Amygdala (tissue), 56 donors: ENCODE measurements around the gene NPPB.
A peak's percentile ranks its signal among the peaks of the same experiment; 100 is the strongest.

Source experiments
- DNase-seq, 56 donors: peaks; one replicate each; lab custom pipeline; 2025; lab: John Stamatoyannopoulos, UW

NPPB gene

GRCh38 chr1:11858968-11859871 is 475 bp upstream of the NPPB start:
- DNase-seq = peak in 4 of 56 donors; percentile 14 to 37 (median 24)

GRCh38 chr1:11858158-11858557 is 587 bp downstream of the NPPB start:
- no peak for DNase-seq

DNA sequence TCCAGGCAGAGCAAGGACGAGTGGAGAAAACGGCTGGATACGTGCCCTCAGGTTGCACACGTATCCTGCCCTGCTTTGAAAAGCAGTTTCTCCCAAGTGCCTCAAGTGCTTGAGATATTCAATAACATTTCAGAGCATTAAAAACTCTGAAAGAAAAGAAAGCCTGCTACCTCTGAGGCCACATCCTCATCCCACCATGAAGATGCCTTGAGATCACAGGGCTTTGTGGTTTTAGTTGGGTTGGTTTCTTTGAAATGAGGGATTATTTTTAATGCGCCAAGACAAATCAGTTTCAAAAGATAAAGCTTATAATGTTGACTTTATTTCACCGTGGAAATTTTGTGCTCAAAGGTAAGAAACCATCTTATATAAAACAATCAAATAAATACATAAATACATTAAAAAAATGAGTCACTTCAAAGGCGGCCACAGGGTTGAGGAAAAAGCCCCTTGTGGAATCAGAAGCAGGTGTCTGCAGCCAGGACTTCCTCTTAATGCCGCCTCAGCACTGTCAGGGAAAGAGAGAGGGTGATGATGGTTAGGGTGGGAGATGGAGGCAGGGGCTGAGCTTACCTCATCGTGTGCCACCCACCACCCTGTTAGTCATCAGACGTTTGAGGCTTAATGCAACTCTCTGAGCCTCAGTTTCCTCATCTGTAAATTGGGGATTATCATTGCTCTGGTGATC is 1.4 kb downstream of the NPPB start:
- no peak for DNase-seq

DNA sequence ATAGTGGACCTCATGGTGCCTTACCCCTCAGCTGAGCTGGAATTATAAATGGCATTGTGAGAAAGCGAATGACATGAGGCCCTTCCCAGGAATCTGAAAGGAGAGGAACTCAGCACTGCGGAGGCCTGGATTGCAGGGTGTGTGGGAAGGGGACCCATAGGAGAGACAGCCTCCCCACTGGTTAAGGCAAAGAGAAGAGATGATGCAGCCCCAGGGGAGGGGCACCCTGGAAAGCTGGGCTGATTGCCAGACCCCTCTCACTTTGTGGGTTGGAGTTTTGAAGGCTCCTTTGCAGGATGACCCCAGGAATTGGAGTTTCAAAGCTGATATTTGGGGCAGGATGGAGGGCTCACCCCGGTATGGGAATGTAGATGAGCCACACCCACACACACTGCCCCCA is 2.0 kb downstream of the NPPB start:
- no peak for DNase-seq

GRCh38 chr1:11855430-11855829 is 3.3 kb downstream of the NPPB start:
- DNase-seq = no peak

DNA sequence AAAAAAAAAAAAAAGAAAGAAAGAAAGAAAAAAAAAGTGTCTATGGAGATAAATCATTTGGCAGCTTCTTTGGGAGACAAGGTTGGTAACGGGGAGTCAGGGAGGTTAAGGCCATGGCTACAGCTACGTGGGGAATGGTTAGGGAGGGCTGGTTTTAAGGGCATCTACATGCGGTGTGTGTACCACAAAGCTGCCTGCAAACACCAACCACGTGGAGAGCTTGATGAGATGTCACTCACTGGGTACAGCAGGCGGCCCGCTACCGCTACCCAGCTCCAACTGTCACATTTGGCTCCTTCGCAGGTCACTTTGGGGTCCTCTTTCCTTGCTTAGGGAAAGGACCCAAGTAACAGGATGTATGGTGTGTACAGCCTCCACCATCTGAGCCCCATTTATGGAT is 4.2 kb downstream of the NPPB start:
- DNase-seq = no peak

- DNase-seq = no peak
Observed at GRCh38 chr1:11851180-11851579, 7.6 kb downstream of the NPPB start.

DNA sequence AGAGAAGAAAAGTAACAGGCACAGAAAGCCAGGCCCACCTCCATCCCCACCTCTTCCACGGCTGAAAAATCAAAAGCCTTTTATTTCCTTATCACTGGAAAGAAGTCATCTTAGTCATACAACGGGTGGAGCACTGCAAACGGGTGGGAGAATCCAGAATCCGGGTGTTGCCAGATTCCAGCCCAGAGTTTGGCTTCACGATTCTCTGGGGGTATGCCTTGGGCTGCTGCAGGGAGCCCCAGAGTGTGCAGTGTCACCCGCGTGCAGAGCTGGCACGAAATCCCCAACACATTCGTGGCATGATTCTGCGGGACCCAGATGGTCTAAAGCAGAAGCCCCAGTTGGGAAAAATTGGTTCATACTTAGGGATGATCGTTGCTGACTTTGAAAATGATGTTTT is 8.6 kb downstream of the NPPB start:
- no peak for DNase-seq

DNA sequence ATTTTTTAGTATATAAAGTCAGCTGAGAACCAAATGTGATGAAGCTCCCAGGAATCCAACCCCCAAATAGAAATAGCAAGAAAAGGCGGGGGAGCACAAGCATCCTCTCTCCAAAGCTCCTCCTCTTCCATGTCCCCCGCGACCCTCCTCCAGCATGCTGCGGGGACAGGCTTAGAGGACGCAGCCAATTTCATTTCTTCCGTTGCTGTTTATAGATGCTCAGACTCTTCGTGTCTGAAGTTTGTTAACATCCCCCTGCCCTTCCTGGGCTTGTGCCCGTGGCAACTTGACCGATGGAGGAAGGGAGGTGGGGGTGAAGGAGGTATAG is 10.4 kb downstream of the NPPB start:
- peak in 1 of 56 donors; percentile 23 for DNase-seq

GRCh38 chr1:11847667-11848372 is 10.9 kb downstream of the NPPB start, which contains the start of gene NPPA:
Gene NPPA (minus strand): TSS chr1:11847783. CDS start chr1:11847684, 99 bp downstream.
- peak in 7 of 56 donors; percentile 2 to 24 (median 16) for DNase-seq

DNA sequence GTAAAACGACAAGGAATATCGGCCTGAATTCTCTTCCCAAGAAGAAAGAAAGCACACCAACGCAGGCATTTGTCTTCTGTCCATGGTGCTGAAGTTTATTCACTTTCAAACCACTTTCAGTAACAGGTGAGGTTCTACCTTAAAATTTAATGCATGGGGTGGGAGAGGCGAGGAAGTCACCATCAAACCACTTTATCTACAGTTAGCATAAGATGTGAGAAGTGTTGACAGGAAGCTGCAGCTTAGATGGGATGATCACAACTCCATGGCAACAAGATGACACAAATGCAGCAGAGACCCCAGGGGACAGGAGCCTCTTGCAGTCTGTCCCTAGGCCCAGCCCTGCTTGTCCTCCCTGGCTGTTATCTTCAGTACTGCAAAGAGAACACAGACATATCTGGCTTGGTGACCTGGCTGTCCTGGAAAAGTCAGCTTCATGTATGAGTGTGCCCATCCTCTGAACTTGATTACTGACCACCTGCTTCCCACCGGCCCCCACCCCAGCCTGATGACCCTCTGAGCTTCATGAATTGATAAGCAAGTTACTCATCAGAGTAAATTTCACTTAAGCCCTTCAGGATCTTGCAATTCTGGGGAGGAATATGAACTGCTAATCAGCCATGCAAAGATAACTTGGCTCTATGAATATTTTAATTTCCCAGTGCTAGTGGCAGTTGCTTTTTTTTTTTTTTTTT is 13.0 kb downstream of the NPPB start:
- DNase-seq = no peak

DNA sequence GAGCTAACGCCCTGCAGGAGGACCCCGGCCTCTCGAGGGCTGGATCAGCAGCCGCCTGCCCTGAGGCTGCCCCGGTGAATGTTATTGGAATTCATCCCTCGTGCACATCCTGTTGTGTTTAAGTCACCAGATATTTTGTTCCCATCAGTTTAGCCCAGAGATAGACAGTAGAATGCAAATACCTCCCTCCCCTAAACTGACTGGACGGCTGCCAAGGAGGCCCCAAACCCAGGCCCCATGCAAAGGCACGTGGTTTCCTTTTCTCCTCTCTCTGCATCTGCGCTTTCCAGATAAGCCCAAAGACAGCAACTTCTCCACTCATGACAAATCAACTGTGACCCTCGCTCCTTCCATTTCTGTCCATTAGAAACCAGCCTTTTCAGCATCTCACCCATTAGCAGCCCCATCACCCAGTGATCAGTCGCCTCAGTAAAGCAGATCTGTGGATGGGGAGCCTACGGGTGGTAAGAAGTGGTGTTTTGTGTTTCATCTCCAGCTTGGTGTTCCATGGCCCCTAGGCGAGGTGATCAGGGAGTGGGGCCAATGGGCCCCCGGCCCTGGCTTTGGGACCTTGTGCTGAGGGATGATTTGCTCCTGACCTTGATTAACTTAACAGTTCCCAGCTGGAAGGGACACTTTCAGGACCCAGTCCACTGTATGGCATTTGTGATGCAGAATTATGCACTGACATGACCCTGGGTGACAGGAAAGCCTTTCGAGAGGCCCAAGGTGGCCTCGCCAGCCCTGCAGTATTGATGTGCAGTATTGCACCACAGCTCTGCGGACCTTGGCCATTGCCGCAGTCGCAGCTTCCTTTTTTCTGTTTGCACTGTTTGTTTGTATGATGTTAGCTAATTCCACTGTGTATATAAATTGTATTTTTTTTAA is 16.3 kb downstream of the NPPB start:
- DNase-seq = peak in 2 of 56 donors; percentile 3 to 27

GRCh38 chr1:11841245-11842153 is 17.2 kb downstream of the NPPB start:
- peak in 1 of 56 donors; percentile 3 for DNase-seq

DNA sequence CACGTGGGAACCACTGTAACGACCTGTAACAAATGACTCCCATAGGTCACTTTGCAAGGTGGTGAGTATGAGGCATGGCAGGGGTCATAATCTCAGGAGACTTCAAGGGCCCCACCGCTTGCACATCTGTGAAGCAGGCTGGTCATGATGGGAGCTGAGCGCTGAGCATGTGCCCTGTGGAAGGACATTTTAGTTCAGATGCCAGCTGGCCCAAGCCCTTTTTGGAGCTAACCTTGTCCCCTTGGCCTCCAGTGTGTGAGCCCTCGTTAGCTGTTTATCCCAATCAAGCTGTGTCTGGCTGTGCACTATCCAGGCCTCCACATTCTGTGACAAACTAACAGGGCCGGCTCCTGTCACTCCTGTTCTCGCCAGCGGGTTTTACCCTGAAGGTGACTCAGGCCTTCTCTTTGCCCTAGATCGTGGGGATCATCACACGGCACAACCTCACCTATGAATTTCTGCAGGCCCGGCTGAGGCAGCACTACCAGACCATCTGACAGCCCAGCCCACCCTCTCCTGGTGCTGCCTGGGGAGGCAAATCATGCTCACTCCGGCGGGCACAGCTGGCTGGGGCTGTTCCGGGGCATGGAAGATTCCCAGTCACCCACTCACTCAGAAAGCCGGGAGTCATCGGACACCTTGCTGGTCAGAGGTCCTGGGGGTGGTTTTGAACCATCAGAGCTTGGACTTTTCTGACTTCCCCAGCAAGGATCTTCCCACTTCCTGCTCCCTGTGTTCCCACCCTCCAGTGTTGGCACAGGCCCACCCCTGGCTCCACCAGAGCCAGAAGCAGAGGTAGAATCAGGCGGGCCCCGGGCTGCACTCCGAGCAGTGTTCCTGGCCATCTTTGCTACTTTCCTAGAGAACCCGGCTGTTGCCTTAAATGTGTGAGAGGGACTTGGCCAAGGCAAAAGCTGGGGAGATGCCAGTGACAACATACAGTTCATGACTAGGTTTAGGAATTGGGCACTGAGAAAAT is 18.7 kb downstream of the NPPB start:
- DNase-seq = no peak

GRCh38 chr1:11838349-11839272 is 20.1 kb downstream of the NPPB start:
- peak in 51 of 56 donors; percentile 5 to 76 (median 37) for DNase-seq

GRCh38 chr1:11837767-11838348 is 20.9 kb downstream of the NPPB start:
- DNase-seq = no peak
